Measurements from ENCODE around the gene EVA1A. TPM values are rescaled to one million over a fixed set of nuclear protein-coding genes. Genes with fewer than 3 reads are reported as not detected.

EVA1A gene
- total RNA-seq, 1 donor from 2014 or later: not detected

GRCh38 chr2:75580606-75581005, 19.9 kb upstream of the EVA1A start:
- no peaks in the 10 kb centered on the region for H3K36me3 Mint-ChIP-seq (ENCODE audit: unreplicated experiment)
- DNase-seq: no peak
- H3K27me3 Mint-ChIP-seq (ENCODE audit: unreplicated experiment): no peaks in the 10 kb centered on the region
- no peak overlapping the region for H3K27ac Mint-ChIP-seq (ENCODE audit: unreplicated experiment)
- no peak for TF ChIP-seq CTCF (IDR thresholded peaks at IDR 0.05; ENCODE audit: partially characterized antibody, unreplicated experiment)
- no peaks in the 10 kb centered on the region for H3K9me3 Mint-ChIP-seq (ENCODE audit: unreplicated experiment)
- H3K4me3 Mint-ChIP-seq (ENCODE audit: unreplicated experiment): no peak overlapping the region
- H3K4me1 Mint-ChIP-seq (ENCODE audit: low read depth, unreplicated experiment): no peaks in the 10 kb centered on the region

DNA sequence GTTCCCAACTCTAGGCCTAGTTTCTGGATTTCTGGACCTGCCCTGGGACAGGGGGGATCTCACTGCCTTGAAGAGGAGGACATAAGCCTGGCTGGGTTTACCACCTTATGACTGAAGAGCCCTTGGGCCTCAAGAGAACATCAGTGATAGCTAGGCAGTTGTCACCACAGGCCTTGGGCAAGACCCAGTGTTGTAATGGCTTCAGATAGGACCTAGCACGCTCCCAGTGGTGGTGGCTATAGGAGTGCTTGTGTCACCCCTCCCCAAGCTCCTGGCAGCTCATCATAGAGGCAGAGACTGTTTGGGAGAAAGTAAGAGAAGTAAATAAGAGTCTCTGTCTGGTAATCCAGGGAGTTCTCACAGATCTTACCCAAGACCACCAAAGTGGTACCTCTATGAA, 19.4 kb upstream of the EVA1A start:
- TF ChIP-seq CTCF (IDR thresholded peaks at IDR 0.05; ENCODE audit: partially characterized antibody, unreplicated experiment): no peak
- H3K36me3 Mint-ChIP-seq (ENCODE audit: unreplicated experiment): no peaks in the 10 kb centered on the region
- no peak overlapping the region for H3K27ac Mint-ChIP-seq (ENCODE audit: unreplicated experiment)
- H3K4me1 Mint-ChIP-seq (ENCODE audit: low read depth, unreplicated experiment): no peaks in the 10 kb centered on the region
- no peak overlapping the region for H3K4me3 Mint-ChIP-seq (ENCODE audit: unreplicated experiment)
- no peak for DNase-seq
- H3K27me3 Mint-ChIP-seq (ENCODE audit: unreplicated experiment): no peaks in the 10 kb centered on the region
- no peaks in the 10 kb centered on the region for H3K9me3 Mint-ChIP-seq (ENCODE audit: unreplicated experiment)

DNA sequence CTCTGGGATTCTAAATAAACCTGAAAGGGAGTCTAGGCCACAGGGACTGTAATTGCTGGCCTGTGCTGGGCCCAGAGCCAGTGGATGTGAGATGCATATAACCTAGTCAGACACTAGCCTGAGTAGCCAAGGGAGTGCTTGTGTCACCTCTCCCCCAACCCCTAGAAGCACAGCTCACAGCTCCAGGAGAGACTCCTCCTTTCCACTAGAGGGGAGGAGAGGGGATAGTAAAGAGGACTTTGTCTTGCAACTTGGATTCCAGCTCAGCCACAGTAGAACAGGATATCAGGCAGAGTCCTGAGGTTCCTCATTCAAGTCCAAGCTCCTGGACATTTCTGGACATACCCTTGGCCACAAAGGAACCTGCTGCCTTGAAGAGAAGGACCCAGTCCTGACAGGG, 18.4 kb upstream of the EVA1A start:
- Mint-ChIP-seq H3K27me3 (ENCODE audit: unreplicated experiment) (no peaks in the 10 kb centered on the region), H3K4me3 (ENCODE audit: unreplicated experiment) (no peak overlapping the region), H3K9me3 (ENCODE audit: unreplicated experiment) (no peaks in the 10 kb centered on the region), H3K27ac (ENCODE audit: unreplicated experiment) (no peak overlapping the region), H3K4me1 (ENCODE audit: low read depth, unreplicated experiment) (no peaks in the 10 kb centered on the region), H3K36me3 (ENCODE audit: unreplicated experiment) (no peaks in the 10 kb centered on the region)
- DNase-seq: no peak
- TF ChIP-seq CTCF (IDR thresholded peaks at IDR 0.05; ENCODE audit: partially characterized antibody, unreplicated experiment): no peak

GRCh38 chr2:75577280-75577679, 16.5 kb upstream of the EVA1A start:
- H3K27ac Mint-ChIP-seq (ENCODE audit: unreplicated experiment): no peak overlapping the region
- H3K27me3 Mint-ChIP-seq (ENCODE audit: unreplicated experiment): no peaks in the 10 kb centered on the region
- no peak for TF ChIP-seq CTCF (IDR thresholded peaks at IDR 0.05; ENCODE audit: partially characterized antibody, unreplicated experiment)
- no peaks in the 10 kb centered on the region for H3K4me1 Mint-ChIP-seq (ENCODE audit: low read depth, unreplicated experiment)
- DNase-seq: no peak
- H3K36me3 Mint-ChIP-seq (ENCODE audit: unreplicated experiment): no peaks in the 10 kb centered on the region
- H3K4me3 Mint-ChIP-seq (ENCODE audit: unreplicated experiment): no peak overlapping the region
- no peaks in the 10 kb centered on the region for H3K9me3 Mint-ChIP-seq (ENCODE audit: unreplicated experiment)

DNA sequence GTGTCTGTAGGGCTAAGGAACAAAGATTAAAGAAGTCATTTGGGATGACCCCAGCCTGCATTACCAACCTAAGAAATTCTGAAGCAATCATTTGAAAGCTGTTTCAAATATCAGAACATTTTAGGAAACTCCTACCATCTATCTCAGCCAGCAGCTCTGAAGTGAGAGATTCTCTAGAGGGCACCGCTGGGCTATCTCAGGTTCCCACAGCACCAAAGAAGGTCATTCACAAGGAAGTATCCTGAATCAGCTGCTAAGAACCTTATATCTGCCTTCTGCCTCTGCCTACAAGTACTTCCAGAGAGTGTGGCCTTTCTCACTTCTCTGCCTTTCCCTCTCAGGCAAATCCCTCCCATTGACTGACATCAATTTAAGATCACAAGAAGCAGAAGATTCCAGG, 13.4 kb upstream of the EVA1A start:
- Mint-ChIP-seq H3K36me3 (ENCODE audit: unreplicated experiment) (no peaks in the 10 kb centered on the region), H3K4me3 (ENCODE audit: unreplicated experiment) (no peak overlapping the region), H3K4me1 (ENCODE audit: low read depth, unreplicated experiment) (peaks cover 7% of the 10 kb centered on the region), H3K27ac (ENCODE audit: unreplicated experiment) (no peak overlapping the region), H3K9me3 (ENCODE audit: unreplicated experiment) (no peaks in the 10 kb centered on the region), H3K27me3 (ENCODE audit: unreplicated experiment) (no peaks in the 10 kb centered on the region)
- DNase-seq: no peak
- no peak for TF ChIP-seq CTCF (IDR thresholded peaks at IDR 0.05; ENCODE audit: partially characterized antibody, unreplicated experiment)
